Transverse colon (tissue), 4 donors: Measurements from ENCODE around the gene PLEKHA7. TPM values are rescaled to one million over a fixed set of nuclear protein-coding genes. Genes with fewer than 3 reads are reported as not detected.
"Not testable (repeated sequence)": the region's sequence is repeated elsewhere in the genome, so short reads cannot be mapped to it uniquely, and the experiment has no call there.

Experiments
- DNase-seq: peaks from one replicate; pipeline ENCODE4 v3.0.0-alpha.2; 2019
- H3K27ac ChIP-seq, 4 donors: fragments of 200-600 bp; sonication (generic); 2 replicates each; pipeline ENCODE4 v1.5.1; 2016 to 2018; ENCODE audit warnings: inconsistent platforms in 4 of 4
- H3K27me3 ChIP-seq: fragments of 200-600 bp; sonication (generic); 2 replicates; pipeline ENCODE4 v1.5.1; 2017; ENCODE audit warnings: inconsistent platforms
- H3K36me3 ChIP-seq, 4 donors: fragments of 200-600 bp; sonication (generic); 2 replicates each; pipeline ENCODE4 v1.5.1; 2017 to 2019; ENCODE audit warnings: inconsistent platforms in 4 of 4
- H3K4me1 ChIP-seq, 4 donors: fragments of 200-600 bp; sonication (generic); 2 replicates each; pipeline ENCODE4 v1.5.1; 2017 to 2020; ENCODE audit warnings: inconsistent platforms in 4 of 4
- H3K4me3 ChIP-seq, 4 donors: fragments of 200-600 bp; sonication (generic); 1 replicate in 1 of 4; 2 replicates in 3 of 4; pipeline versions ENCODE4 v1.5.1 to v1.6.1; 2017 to 2019; ENCODE audit warnings: inconsistent platforms in 4 of 4
- H3K9me3 ChIP-seq, 2 donors: fragments of 200-600 bp; sonication (generic); 2 replicates each; pipeline ENCODE4 v1.5.1; 2017 to 2019; ENCODE audit warnings: inconsistent platforms in 2 of 2
- EP300 ChIP-seq: sonication (generic); formaldehyde crosslinking; IDR thresholded peaks from one replicate; pipeline ENCODE4 v1.6.1; 2017; ENCODE audit warnings: antibody characterized with exemption, low read depth
- POLR2A ChIP-seq: fragments of 450-650 bp; IDR thresholded peaks from one replicate; pipeline ENCODE4 v1.6.1; 2016; ENCODE audit warnings: antibody characterized with exemption, mild to moderate bottlenecking, moderate library complexity
- POLR2AphosphoS5 ChIP-seq, 3 donors: sonication (generic); formaldehyde crosslinking; IDR thresholded peaks; one replicate each; pipeline ENCODE4 v1.6.1; 2016; ENCODE audit warnings: antibody characterized with exemption in 3 of 3
- WGBS, 2 donors: methylation state at CpG; one replicate each; pipeline ENCODE4 v1.1.5; 2018; ENCODE audit warnings: low coverage in 1 of 2; 5-methylcytosine and 5-hydroxymethylcytosine counted together
- in situ Hi-C, 4 donors: fragments of 200-750 bp; cut with MboI; loops; one replicate each; pipeline versions ENCODE4 v1.15.0 to v1.15.1; 2017; ENCODE audit warnings: low sequenced_read_pairs in 3 of 4, low pct_ligation_motif_present in 1 of 4, low pct_unique_long_range_greater_than_20kb in 1 of 4
- intact Hi-C: fragments of 100-400 bp; cut with DNase I; formaldehyde crosslinking; loops from one replicate; pipeline ENCODE4 v1.15.1; 2023; ENCODE audit warnings: low total_unique reads
- total RNA-seq, 4 donors: library from RNA; depleted of rRNA; stranded (reverse); fragments of >200 nt; gene quantifications; one replicate each; pipeline ENCODE4 v1.1.0, GENCODE V29; 2016
- TF ChIP-seq, protein P1 (sequence below), 5 experiments: fragments of 200-600 bp in 3 of 5; fragments of 450-650 bp in 2 of 5; sonication (generic) in 3 of 5; IDR thresholded peaks; 1 replicate in 2 of 5; 2 replicates in 3 of 5; pipeline ENCODE4 v1.5.1; 2016 to 2017; ENCODE audit warnings: antibody characterized with exemption in 5 of 5, inconsistent platforms in 3 of 5, mild to moderate bottlenecking in 2 of 5, moderate library complexity in 1 of 5

Gene PLEKHA7
- total RNA-seq, 4 donors from 2014 or later: 109 to 243 (median 114) TPM

- Histone ChIP-seq H3K4me1 (peaks cover 0 to 6% (median 0%) of the 10 kb centered on the region in 4 donors), H3K36me3 (no peaks in the 10 kb centered on the region), H3K9me3 (peaks cover 10 to 13% of the 10 kb centered on the region in 2 donors), H3K27ac (no peak overlapping the region), H3K4me3 (no peak overlapping the region), H3K27me3 (no peaks in the 10 kb centered on the region)
- WGBS, 2 donors: 43 to 50% methylated on average over 1 of the region's 1 CpG
- DNase-seq: no peak
- intact Hi-C loops: no loop called here
- in situ Hi-C loops: no loop called here
- TF ChIP-seq EP300 (no peak), POLR2A (no peak), POLR2AphosphoS5 (IDR thresholded peaks at IDR 0.05) (no peak)
- TF ChIP-seq, protein P1, sequence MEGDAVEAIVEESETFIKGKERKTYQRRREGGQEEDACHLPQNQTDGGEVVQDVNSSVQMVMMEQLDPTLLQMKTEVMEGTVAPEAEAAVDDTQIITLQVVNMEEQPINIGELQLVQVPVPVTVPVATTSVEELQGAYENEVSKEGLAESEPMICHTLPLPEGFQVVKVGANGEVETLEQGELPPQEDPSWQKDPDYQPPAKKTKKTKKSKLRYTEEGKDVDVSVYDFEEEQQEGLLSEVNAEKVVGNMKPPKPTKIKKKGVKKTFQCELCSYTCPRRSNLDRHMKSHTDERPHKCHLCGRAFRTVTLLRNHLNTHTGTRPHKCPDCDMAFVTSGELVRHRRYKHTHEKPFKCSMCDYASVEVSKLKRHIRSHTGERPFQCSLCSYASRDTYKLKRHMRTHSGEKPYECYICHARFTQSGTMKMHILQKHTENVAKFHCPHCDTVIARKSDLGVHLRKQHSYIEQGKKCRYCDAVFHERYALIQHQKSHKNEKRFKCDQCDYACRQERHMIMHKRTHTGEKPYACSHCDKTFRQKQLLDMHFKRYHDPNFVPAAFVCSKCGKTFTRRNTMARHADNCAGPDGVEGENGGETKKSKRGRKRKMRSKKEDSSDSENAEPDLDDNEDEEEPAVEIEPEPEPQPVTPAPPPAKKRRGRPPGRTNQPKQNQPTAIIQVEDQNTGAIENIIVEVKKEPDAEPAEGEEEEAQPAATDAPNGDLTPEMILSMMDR (IDR thresholded peaks at IDR 0.05): no peak
Observed at GRCh38 chr11:16889905-16890304, 124.3 kb downstream of the PLEKHA7 start.

DNA sequence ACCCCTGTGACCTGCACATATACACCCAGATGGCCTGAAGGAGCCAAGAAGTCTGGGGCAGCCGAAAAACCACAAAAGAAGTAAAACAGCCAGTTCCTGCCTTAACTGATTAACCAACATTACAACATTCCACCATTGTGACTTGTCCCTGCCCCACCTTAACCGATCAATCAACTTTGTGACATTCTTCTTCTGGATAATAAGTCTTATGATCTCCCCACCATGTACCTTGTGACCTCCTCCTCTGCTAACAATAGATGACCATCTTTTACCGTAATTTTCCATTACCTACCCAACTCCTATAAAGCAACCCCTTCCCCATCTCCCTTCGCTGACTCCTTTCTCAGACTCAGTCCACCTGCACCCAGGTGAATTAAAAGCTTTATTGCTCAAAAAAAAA lies 125.2 kb downstream of the PLEKHA7 start:
- H3K4me1 ChIP-seq, H3K4me3 ChIP-seq, in situ Hi-C loops, intact Hi-C loops, DNase-seq, H3K27ac ChIP-seq, H3K27me3 ChIP-seq, H3K36me3 ChIP-seq: not testable (repeated sequence)
- WGBS, 2 donors: 90% methylated on average over 4 of the region's 4 CpGs; no CpG with 5 or more reads in 1 of the 2 donors
- H3K9me3 ChIP-seq: peaks cover 10 to 13% of the 10 kb centered on the region in 2 donors

- H3K4me3 ChIP-seq, intact Hi-C loops, in situ Hi-C loops, H3K27me3 ChIP-seq, DNase-seq, H3K36me3 ChIP-seq, H3K27ac ChIP-seq: not testable (repeated sequence)
- Histone ChIP-seq H3K4me1 (peaks cover 0 to 13% (median 0%) of the 10 kb centered on the region in 4 donors), H3K9me3 (peaks cover 10 to 13% of the 10 kb centered on the region in 2 donors)
- 93% methylated on average over 15 of the region's 23 CpGs; no CpG with 5 or more reads in 1 of the 2 donors for WGBS, 2 donors
Observed at GRCh38 chr11:16887887-16888286, 126.3 kb downstream of the PLEKHA7 start.

DNA sequence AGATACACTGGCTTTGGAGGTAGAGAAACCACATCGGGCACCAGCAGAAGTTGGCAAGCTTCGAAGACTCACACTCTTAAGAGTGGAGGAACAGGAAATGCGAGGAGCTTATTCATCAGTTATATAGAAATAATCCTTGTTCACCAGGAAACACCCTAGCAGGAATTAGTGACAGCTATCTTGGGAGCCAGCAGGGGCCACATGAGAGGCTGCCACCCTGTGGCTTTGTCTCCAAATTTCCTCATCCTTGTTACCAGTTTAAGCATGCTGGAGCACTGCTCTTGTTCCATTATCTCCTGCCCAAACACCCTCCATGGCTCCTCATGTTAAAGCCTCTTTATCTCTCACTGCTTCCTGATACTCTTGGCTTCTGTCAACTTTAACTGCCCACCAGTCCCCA lies 131.0 kb downstream of the PLEKHA7 start:
- no peak for TF ChIP-seq POLR2A
- TF ChIP-seq, protein P1 (IDR thresholded peaks at IDR 0.05): no peak
- peak; percentile 14 for DNase-seq
- Histone ChIP-seq H3K36me3 (no peaks in the 10 kb centered on the region), H3K27ac (no peak overlapping the region), H3K9me3 (no peaks in the 10 kb centered on the region), H3K4me3 (no peak overlapping the region), H3K4me1 (peaks cover 0 to 9% (median 1%) of the 10 kb centered on the region in 4 donors), H3K27me3 (no peaks in the 10 kb centered on the region)
- in situ Hi-C loops: no loop called here
- 43 to 65% methylated on average over 2 to 3 of the region's 3 CpGs for WGBS, 2 donors
- intact Hi-C loops: no loop called here

DNA sequence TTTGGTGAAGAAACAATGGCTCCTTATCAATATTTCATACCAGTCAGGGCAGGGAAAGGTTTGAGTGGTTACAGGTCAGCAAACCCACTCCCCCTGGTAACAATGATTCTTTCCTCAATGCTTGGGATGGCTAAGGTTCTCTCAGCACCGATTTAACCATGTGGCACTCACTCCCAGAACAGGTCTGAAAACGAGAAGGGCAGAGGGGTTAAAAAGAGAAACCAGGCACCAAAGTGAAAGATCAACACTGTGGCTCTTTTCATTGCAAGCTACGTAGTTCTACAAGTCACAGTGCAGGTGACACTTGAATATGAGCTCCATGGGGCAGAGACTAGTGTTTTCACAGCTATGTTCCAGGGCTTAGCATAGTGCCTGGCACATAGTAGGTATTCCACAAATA lies 132.4 kb downstream of the PLEKHA7 start:
- H3K4me1 ChIP-seq: peaks cover 0 to 9% (median 1%) of the 10 kb centered on the region in 4 donors
- no peaks in the 10 kb centered on the region for H3K9me3 ChIP-seq
- no peaks in the 10 kb centered on the region for H3K27me3 ChIP-seq
- no peak for DNase-seq
- H3K4me3 ChIP-seq: no peak overlapping the region
- no peaks in the 10 kb centered on the region for H3K36me3 ChIP-seq
- in situ Hi-C loops: no loop called here
- no peak overlapping the region for H3K27ac ChIP-seq
- TF ChIP-seq EP300: no peak
- TF ChIP-seq, protein P1 (IDR thresholded peaks at IDR 0.05): no peak
- TF ChIP-seq POLR2AphosphoS5 (IDR thresholded peaks at IDR 0.05): no peak
- no peak for TF ChIP-seq POLR2A
- 67 to 79% methylated on average over 2 to 3 of the region's 3 CpGs for WGBS, 2 donors
- intact Hi-C loops: no loop called here
